AG04450 (cell line): ENCODE data around the gene NAGS. TPM values are rescaled to one million over a fixed set of nuclear protein-coding genes. Genes with fewer than 3 reads are reported as not detected.
"Not testable (repeated sequence)": the region's sequence is repeated elsewhere in the genome, so short reads cannot be mapped to it uniquely, and the experiment has no call there.

Source experiments
- CTCF ChIA-PET: fragments of 300-600, 350-600 bp; formaldehyde crosslinking; extraction: SDS; loops from one replicate; lab custom pipeline; 2022; ENCODE audit warnings: antibody characterized with exemption, inconsistent platforms; lab: Charles Lee
- POLR2A ChIA-PET: fragments of 350-600 bp; formaldehyde crosslinking; extraction: SDS; loops from one replicate; lab custom pipeline; 2021; ENCODE audit warnings: antibody characterized with exemption, inconsistent platforms; lab: Yijun Ruan, JAX
- DNase-seq: peaks from one replicate; pipeline ENCODE4 v3.0.0-alpha.2; 2011; ENCODE audit warnings: low read depth, low spot score
- H3K27ac ChIP-seq: one replicate; pipeline ENCODE4 v1.5.1; 2012; ENCODE audit warnings: low read depth, low read length, control low read depth
- H3K27me3 ChIP-seq: one replicate; pipeline ENCODE4 v1.6.0; 2012; ENCODE audit warnings: low read length; ENCODE audit not compliant: control insufficient read depth, insufficient read depth
- H3K4me3 ChIP-seq: 2 replicates; pipeline ENCODE4 v1.5.1; 2011; ENCODE audit warnings: mild to moderate bottlenecking, low read depth, low read length, control low read depth
- H3K9me3 ChIP-seq: 2 replicates; pipeline ENCODE4 v1.5.1; 2012; ENCODE audit warnings: low read length; ENCODE audit not compliant: control insufficient read depth, insufficient read depth
- CTCF ChIP-seq: IDR thresholded peaks from 2 replicates; pipeline ENCODE4 v1.5.1; 2011; ENCODE audit warnings: low read depth, low read length, control low read depth, inconsistent platforms
- polyA plus RNA-seq: library from polyadenylated mRNA; depleted of rRNA; stranded (reverse); fragments of >200 nt; gene quantifications from 2 replicates; pipeline ENCODE4 v1.2.3, GENCODE V29; 2011

Gene NAGS
- polyA plus RNA-seq, 1 experiment, result 1.1 TPM

- ChIA-PET POLR2A (no interaction called here), CTCF (interaction anchor here (10.1 kb wide), 1 partner anchor 48 kb away, joined by 123 read pairs; the partner anchor contains the start of gene PPY)
- DNase-seq, result no peak
- no peak for TF ChIP-seq CTCF
- Histone ChIP-seq H3K4me3 (no peak overlapping the region), H3K27me3 (peaks cover 18% of the 10 kb centered on the region), H3K27ac (no peak overlapping the region), H3K9me3 (no peaks in the 10 kb centered on the region)
Measured at GRCh38 chr17:43992641-43993040, 11.8 kb upstream of the NAGS start.

GRCh38 chr17:43994272-43995149 is 9.9 kb upstream of the NAGS start:
- CTCF ChIA-PET, result interaction anchor here (0.6 to 10.1 kb wide), 10 partner anchors 8 to 189 kb away, joined by 3 to 123 read pairs (median 4); partner anchors contain the start of gene PPY
- Histone ChIP-seq H3K9me3 (no peaks in the 10 kb centered on the region), H3K27me3 (peaks cover 13% of the 10 kb centered on the region), H3K27ac (no peak overlapping the region), H3K4me3 (peak overlapping the region; percentile 46)
- TF ChIP-seq CTCF, result peak; percentile 87
- DNase-seq, result no peak
- POLR2A ChIA-PET, result no interaction called here

- no peak overlapping the region; the same call in 1 of the 2 replicates for H3K4me3 ChIP-seq
- no peak overlapping the region for H3K27ac ChIP-seq
- TF ChIP-seq CTCF, result no peak
- POLR2A ChIA-PET, result no interaction called here
- H3K27me3 ChIP-seq, result peaks cover 13% of the 10 kb centered on the region
- no peaks in the 10 kb centered on the region for H3K9me3 ChIP-seq
- CTCF ChIA-PET, result interaction anchor here (0.7 to 10.1 kb wide), 7 partner anchors 12 to 502 kb away, joined by 3 to 123 read pairs (median 6); partner anchors contain the start of gene PPY
- no peak for DNase-seq
Measured at GRCh38 chr17:43995150-43995471, 9.3 kb upstream of the NAGS start.

GRCh38 chr17:43997180-43997579 is 7.2 kb upstream of the NAGS start:
- POLR2A ChIA-PET, result not testable (repeated sequence)

GRCh38 chr17:43998552-43998951 is 5.9 kb upstream of the NAGS start:
- CTCF ChIA-PET, result interaction anchor here (0.6 to 10.1 kb wide), 4 partner anchors 54 to 120 kb away, joined by 3 to 123 read pairs (median 4); partner anchors contain the start of gene PPY
- Histone ChIP-seq H3K27ac (no peak overlapping the region), H3K9me3 (no peaks in the 10 kb centered on the region), H3K27me3 (peaks cover 13% of the 10 kb centered on the region), H3K4me3 (no peak overlapping the region)
- DNase-seq, result no peak
- POLR2A ChIA-PET, result interaction anchor here (0.6 kb wide), 1 partner anchor 52 kb away, joined by 6 read pairs; no protein-coding TSS in a partner anchor
- TF ChIP-seq CTCF, result no peak

More at GRCh38 chr17:43997180-43997579, 7.2 kb upstream of the NAGS start:
- peaks cover 13% of the 10 kb centered on the region for H3K27me3 ChIP-seq
- H3K27ac ChIP-seq, H3K4me3 ChIP-seq, DNase-seq, H3K9me3 ChIP-seq: not testable (repeated sequence)
- CTCF ChIA-PET, result interaction anchor here (0.9 to 10.1 kb wide), 3 partner anchors 53 to 119 kb away, joined by 3 to 123 read pairs (median 4); partner anchors contain the start of gene PPY
